HepG2 (cell line): ENCODE results near the gene ACOXL. TPM values are rescaled to one million over a fixed set of nuclear protein-coding genes. Genes with fewer than 3 reads are reported as not detected.
A peak's percentile ranks its signal among the peaks of the same experiment; 100 is the strongest.

Experiments used
- ARID2 ChIP-seq: sonication (generic); formaldehyde crosslinking; IDR thresholded peaks from 2 replicates; pipeline ENCODE4 v1.8.1; 2022; ENCODE audit warnings: mild to moderate bottlenecking, missing genetic modification reagents, borderline replicate concordance
- ARNTL ChIP-seq: sonication (generic); formaldehyde crosslinking; IDR thresholded peaks from 2 replicates; pipeline ENCODE4 v1.4.0; 2020; ENCODE audit warnings: mild to moderate bottlenecking, missing genetic modification reagents
- EHMT2 ChIP-seq: fragments of 200-600 bp; sonication (generic); IDR thresholded peaks from 2 replicates; pipeline ENCODE4 v1.7.0; 2017; ENCODE audit warnings: antibody characterized with exemption, low read depth, low read length, borderline replicate concordance
- EZH2 ChIP-seq: conservative IDR thresholded peaks from 2 replicates; pipeline ENCODE4 v1.6.1; 2012; ENCODE audit warnings: mild to moderate bottlenecking, low read depth, low read length, moderate library complexity
- FOXP1 ChIP-seq, 2 experiments: fragments of 450-650 bp in 1 of 2; IDR thresholded peaks; 2 replicates each; pipeline ENCODE4 v1.6.1; 2017 to 2018; ENCODE audit warnings: antibody characterized with exemption in 1 of 2
- HMGXB4 ChIP-seq, 2 experiments: sonication (generic) in 1 of 2; formaldehyde crosslinking in 1 of 2; IDR thresholded peaks; 2 replicates each; pipeline versions ENCODE4 v1.4.0 to v1.6.1; 2018 to 2020; ENCODE audit warnings: missing genetic modification reagents in 2 of 2, borderline replicate concordance in 1 of 2, low read depth in 1 of 2, mild to moderate bottlenecking in 1 of 2, missing biosample characterization in 1 of 2
- KDM5B ChIP-seq: sonication (generic); formaldehyde crosslinking; IDR thresholded peaks from 2 replicates; pipeline ENCODE4 v1.4.0; 2020; ENCODE audit warnings: missing genetic modification reagents, mild to moderate bottlenecking, borderline replicate concordance
- MED1 ChIP-seq: sonication (generic); formaldehyde crosslinking; IDR thresholded peaks from 2 replicates; pipeline ENCODE4 v1.4.0; 2020; ENCODE audit warnings: missing genetic modification reagents
- MEIS1 ChIP-seq: sonication (generic); formaldehyde crosslinking; IDR thresholded peaks from 2 replicates; pipeline ENCODE4 v1.9.0; 2021; ENCODE audit warnings: mild to moderate bottlenecking, missing genetic modification reagents, moderate library complexity, borderline replicate concordance
- MEIS2 ChIP-seq: sonication (generic); formaldehyde crosslinking; IDR thresholded peaks from 2 replicates; pipeline ENCODE4 v1.9.0; 2021; ENCODE audit warnings: mild to moderate bottlenecking, missing genetic modification reagents
- MXD1 ChIP-seq: sonication (generic); formaldehyde crosslinking; IDR thresholded peaks from 2 replicates; pipeline ENCODE4 v1.4.0; 2020; ENCODE audit warnings: mild to moderate bottlenecking, missing genetic modification reagents
- POGZ ChIP-seq: sonication (generic); formaldehyde crosslinking; IDR thresholded peaks from 2 replicates; pipeline ENCODE4 v1.4.0; 2020; ENCODE audit warnings: mild to moderate bottlenecking, missing genetic modification reagents
- PRPF4 ChIP-seq: fragments of 200-400 bp; formaldehyde crosslinking; IDR thresholded peaks from 2 replicates; pipeline ENCODE4 v1.6.1; 2016; ENCODE audit warnings: low read length, low read depth; ENCODE audit not compliant: poor library complexity, severe bottlenecking
- RORA ChIP-seq: sonication (generic); formaldehyde crosslinking; IDR thresholded peaks from 2 replicates; pipeline ENCODE4 v1.5.0; 2020; ENCODE audit warnings: mild to moderate bottlenecking, missing genetic modification reagents, moderate library complexity
- TCF12 ChIP-seq, 2 experiments: fragments of 450-650 bp in 1 of 2; sonication (generic) in 1 of 2; formaldehyde crosslinking in 1 of 2; IDR thresholded peaks; 2 replicates each; pipeline versions ENCODE4 v1.6.1 to v1.8.0; 2017 to 2022; ENCODE audit warnings: antibody characterized with exemption in 1 of 2, mild to moderate bottlenecking in 1 of 2, missing genetic modification reagents in 1 of 2, moderate library complexity in 1 of 2
- TCF7L2 ChIP-seq: IDR thresholded peaks from 2 replicates; pipeline ENCODE4 v1.6.1; 2011; ENCODE audit warnings: mild to moderate bottlenecking, low read depth, low read length, moderate library complexity
- U2AF1 ChIP-seq: fragments of 200-400 bp; formaldehyde crosslinking; optimal IDR thresholded peaks from 2 replicates; pipeline ENCODE3; 2017; ENCODE audit warnings: mild to moderate bottlenecking, low read depth, low read length
- ZFAT ChIP-seq: sonication (generic); formaldehyde crosslinking; conservative IDR thresholded peaks from 2 replicates; pipeline ENCODE4 v1.8.1; 2023; ENCODE audit warnings: missing genetic modification reagents, inconsistent platforms
- ZNF44 ChIP-seq: sonication (generic); formaldehyde crosslinking; IDR thresholded peaks from 2 replicates; pipeline ENCODE4 v1.5.1; 2020; ENCODE audit warnings: mild to moderate bottlenecking, missing genetic modification reagents
- ZNF549 ChIP-seq: sonication (generic); formaldehyde crosslinking; IDR thresholded peaks from 2 replicates; pipeline ENCODE4 v1.5.0; 2020; ENCODE audit warnings: missing genetic modification reagents
- ZNF619 ChIP-seq: sonication (generic); formaldehyde crosslinking; IDR thresholded peaks from 2 replicates; pipeline ENCODE4 v1.4.0; 2020; ENCODE audit warnings: mild to moderate bottlenecking, missing genetic modification reagents
- ZNF670 ChIP-seq: sonication (generic); formaldehyde crosslinking; IDR thresholded peaks from 2 replicates; pipeline ENCODE4 v1.8.0; 2022; ENCODE audit warnings: mild to moderate bottlenecking, missing genetic modification reagents, borderline replicate concordance
- ZSCAN29 ChIP-seq: sonication (generic); formaldehyde crosslinking; conservative IDR thresholded peaks from 2 replicates; pipeline ENCODE4 v1.4.0; 2020; ENCODE audit warnings: mild to moderate bottlenecking, missing genetic modification reagents
- polyA plus RNA-seq, 8 experiments: library from polyadenylated mRNA; depleted of rRNA in 3 of 8; stranded (reverse) in 7 of 8; unstranded in 1 of 8; fragments of >200 nt; fragmentation: Illumina TruSeq in 4 of 8; extraction: Trizol in 4 of 8; gene quantifications; 2 replicates each; pipeline versions ENCODE4 v1.2.1 to v1.2.3, GENCODE V29; 2011 to 2016; ENCODE audit warnings: low read depth in 4 of 8, missing spikeins in 1 of 8, mixed read lengths in 1 of 8; ENCODE audit not compliant: insufficient read depth in 1 of 8
- total RNA-seq, 5 experiments: library from RNA; depleted of rRNA; stranded (reverse); fragments of >200 nt; fragmentation: Illumina TruSeq; extraction: Trizol; gene quantifications; 2 replicates each; pipeline ENCODE4 v1.2.3, GENCODE V29; 2016; ENCODE audit warnings: low read depth in 1 of 5
- TF ChIP-seq, protein P1 (sequence below): fragments of 450-650 bp; IDR thresholded peaks from 2 replicates; pipeline ENCODE4 v1.6.1; 2016

The ACOXL gene
- total and polyA plus RNA-seq, 2 of the 13 experiments (the other 11 are each of a cell fraction or from before 2014, with no cell fraction given): not detected

- TF ChIP-seq MEIS1 (no peak), RORA (CRISPR knock-in tag) (no peak), TCF7L2 (no peak), MEIS2 (CRISPR knock-in tag) (no peak; the same call in none of the 2 replicates), HMGXB4 (CRISPR knock-in tag; IDR thresholded peaks at IDR 0.05; ENCODE audit: borderline replicate concordance in 1 of 2, low read depth in 1 of 2) (0 out of 4 replicates have a peak, but pooled peaks of 1 of the 2 experiments have one; percentile 1), ZNF44 (CRISPR knock-in tag) (no peak), ZFAT (CRISPR knock-in tag) (0 out of 2 replicates have a peak, but pooled peaks have one; percentile 32), ZNF670 (peak; percentile 85; the same call in 1 of the 2 replicates), ARID2 (CRISPR knock-in tag) (no peak), ZNF549 (no peak), ARNTL (CRISPR knock-in tag) (peak; percentile 15; the same call in 1 of the 2 replicates), U2AF1 (no peak), ZSCAN29 (CRISPR knock-in tag) (no peak), MED1 (CRISPR knock-in tag) (peak; percentile 20), ZNF619 (peak; percentile 57; the same call in 1 of the 2 replicates), EZH2 (no peak), KDM5B (peak; percentile 77), PRPF4 (no peak), MXD1 (CRISPR knock-in tag) (peak; percentile 71), EHMT2 (no peak), POGZ (CRISPR knock-in tag) (peak; percentile 68), TCF12 (IDR thresholded peaks at IDR 0.05) (no peak), TCF12 (CRISPR knock-in tag; IDR thresholded peaks at IDR 0.05) (peak; percentile 37; the same call in 1 of the 2 replicates), FOXP1 (IDR thresholded peaks at IDR 0.05) (no peak), FOXP1 (CRISPR knock-in tag; IDR thresholded peaks at IDR 0.05) (0 out of 2 replicates have a peak, but pooled peaks have one; percentile 13)
- TF ChIP-seq, protein P1, sequence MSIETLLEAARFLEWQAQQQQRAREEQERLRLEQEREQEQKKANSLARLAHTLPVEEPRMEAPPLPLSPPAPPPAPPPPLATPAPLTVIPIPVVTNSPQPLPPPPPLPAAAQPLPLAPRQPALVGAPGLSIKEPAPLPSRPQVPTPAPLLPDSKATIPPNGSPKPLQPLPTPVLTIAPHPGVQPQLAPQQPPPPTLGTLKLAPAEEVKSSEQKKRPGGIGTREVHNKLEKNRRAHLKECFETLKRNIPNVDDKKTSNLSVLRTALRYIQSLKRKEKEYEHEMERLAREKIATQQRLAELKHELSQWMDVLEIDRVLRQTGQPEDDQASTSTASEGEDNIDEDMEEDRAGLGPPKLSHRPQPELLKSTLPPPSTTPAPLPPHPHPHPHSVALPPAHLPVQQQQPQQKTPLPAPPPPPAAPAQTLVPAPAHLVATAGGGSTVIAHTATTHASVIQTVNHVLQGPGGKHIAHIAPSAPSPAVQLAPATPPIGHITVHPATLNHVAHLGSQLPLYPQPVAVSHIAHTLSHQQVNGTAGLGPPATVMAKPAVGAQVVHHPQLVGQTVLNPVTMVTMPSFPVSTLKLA: peak; percentile 34
Measured at GRCh38 chr2:111121828-111122630, 389.7 kb downstream of the ACOXL start (continued).
